OCI-LY1 (cell line): ENCODE data around the gene ZNF223.

Experiments
- H2AFZ ChIP-seq: fragments of 200-600 bp; sonication (generic), shearing (Covaris generic); 2 replicates; pipeline ENCODE4 v1.6.0; 2014; ENCODE audit warnings: antibody characterized with exemption, mild to moderate bottlenecking, low read length
- H3F3A ChIP-seq: fragments of 200-600 bp; sonication (generic), shearing (Covaris generic); 2 replicates; pipeline ENCODE4 v1.6.0; 2014; ENCODE audit warnings: mild to moderate bottlenecking, antibody characterized with exemption, low read length, moderate library complexity; ENCODE audit not compliant: insufficient read depth
- H3K27ac ChIP-seq: fragments of 200-600 bp; sonication (generic); 2 replicates; pipeline ENCODE4 v1.5.1; 2014; ENCODE audit warnings: low read length, mixed run types, mild to moderate bottlenecking, low read depth; ENCODE audit not compliant: poor library complexity, severe bottlenecking
- H3K27me3 ChIP-seq: fragments of 200-600 bp; sonication (generic); 2 replicates; pipeline ENCODE4 v1.6.0; 2014; ENCODE audit warnings: antibody characterized with exemption, mild to moderate bottlenecking, low read length, moderate library complexity; ENCODE audit not compliant: insufficient read depth
- H3K36me3 ChIP-seq: fragments of 200-600 bp; sonication (generic); 2 replicates; pipeline ENCODE4 v1.6.1; 2014; ENCODE audit warnings: mild to moderate bottlenecking, antibody characterized with exemption, low read length, moderate library complexity, mixed read lengths; ENCODE audit not compliant: insufficient read depth
- H3K4me1 ChIP-seq: fragments of 200-600 bp; sonication (generic); 2 replicates; pipeline ENCODE4 v1.5.1; 2014; ENCODE audit warnings: mild to moderate bottlenecking, low read length, moderate library complexity; ENCODE audit not compliant: insufficient read depth, severe bottlenecking
- H3K4me2 ChIP-seq: fragments of 200-600 bp; sonication (generic), shearing (Covaris generic); 2 replicates; pipeline ENCODE4 v1.6.1; 2014; ENCODE audit warnings: low read length
- H3K4me3 ChIP-seq: fragments of 200-600 bp; sonication (generic); 2 replicates; pipeline ENCODE4 v1.5.1; 2014; ENCODE audit warnings: low read length, low read depth, mild to moderate bottlenecking, mixed read lengths; ENCODE audit not compliant: poor library complexity, severe bottlenecking
- H3K79me2 ChIP-seq: fragments of 200-600 bp; shearing (Covaris generic); 2 replicates; pipeline ENCODE4 v1.6.1; 2016; ENCODE audit warnings: mixed run types, low read length, mixed read lengths; ENCODE audit not compliant: insufficient read depth
- H3K9ac ChIP-seq: fragments of 200-600 bp; sonication (generic), shearing (Covaris generic); 2 replicates; pipeline ENCODE4 v1.6.1; 2014; ENCODE audit warnings: mild to moderate bottlenecking, low read length, mixed read lengths
- H3K9me2 ChIP-seq: fragments of 200-600 bp; sonication (generic), shearing (Covaris generic); 2 replicates; pipeline ENCODE4 v1.6.1; 2014; ENCODE audit warnings: low read depth, mild to moderate bottlenecking, low read length, mixed read lengths
- H3K9me3 ChIP-seq: fragments of 200-600 bp; shearing (Covaris generic); 2 replicates; pipeline ENCODE4 v1.6.1; 2014; ENCODE audit warnings: low read length, mixed read lengths
- H4K20me1 ChIP-seq: fragments of 200-600 bp; sonication (generic), shearing (Covaris generic); 2 replicates; pipeline ENCODE4 v1.6.0; 2016; ENCODE audit warnings: mild to moderate bottlenecking, low read length; ENCODE audit not compliant: insufficient read depth
- EZH2 ChIP-seq: fragments of 200-600 bp; sonication (generic), shearing (Covaris generic); IDR thresholded peaks from 2 replicates; pipeline ENCODE4 v1.8.0; 2017; ENCODE audit warnings: borderline replicate concordance, mixed run types, mild to moderate bottlenecking, antibody characterized with exemption, low read length, moderate library complexity, mixed read lengths
- TF ChIP-seq, protein P1 (sequence below): fragments of 200-600 bp; sonication (generic), shearing (Covaris generic); IDR thresholded peaks from 2 replicates; pipeline ENCODE4 v1.5.1; 2017; ENCODE audit warnings: mild to moderate bottlenecking, antibody characterized with exemption, low read length, moderate library complexity, mixed read lengths

ZNF223 gene

DNA sequence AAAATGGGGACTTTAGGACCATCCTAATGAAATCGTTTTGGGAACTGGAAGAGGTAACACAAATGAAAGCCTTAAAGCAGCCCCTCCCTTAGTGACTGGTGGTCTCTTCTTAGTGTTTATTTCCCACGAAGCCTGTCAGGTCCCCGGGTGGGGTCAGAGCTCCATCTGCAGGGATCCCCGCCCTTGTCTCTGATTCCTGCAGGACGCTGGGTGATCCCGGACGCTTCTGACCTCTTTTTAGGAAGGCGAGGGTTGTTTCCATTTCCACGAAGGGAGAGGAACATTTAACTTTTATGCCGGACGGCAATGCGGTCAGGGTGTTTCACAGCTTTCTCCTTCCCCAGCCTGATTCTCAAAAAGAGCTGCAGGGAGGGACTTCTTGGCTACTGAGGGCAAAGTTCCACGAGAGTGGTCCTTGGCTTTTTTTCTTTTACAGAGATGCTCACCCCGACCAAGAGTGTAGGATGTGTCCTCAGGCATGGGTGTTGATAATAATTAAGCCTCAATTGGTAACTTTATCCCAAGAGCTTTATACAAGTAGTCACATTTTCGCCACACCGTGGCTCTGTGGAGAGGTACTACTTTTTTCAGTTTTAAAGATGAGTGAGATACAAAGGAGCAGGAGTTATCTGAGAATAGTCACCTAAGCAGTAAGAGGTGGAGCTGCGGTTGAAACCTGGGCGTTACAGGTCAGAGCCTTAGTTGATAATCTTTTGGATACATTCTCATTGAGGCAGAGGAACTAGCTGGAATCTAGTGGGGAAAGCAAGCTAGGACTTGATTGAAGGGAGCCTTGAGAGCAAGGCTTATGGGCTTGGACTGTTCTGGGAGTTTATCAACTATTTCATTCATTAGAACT lies 20.9 kb downstream of the ZNF223 start:
- Histone ChIP-seq H3K27me3 (no peaks in the 10 kb centered on the region), H3K4me3 (no peak overlapping the region), H3K4me1 (no peaks in the 10 kb centered on the region), H3F3A (no peaks in the 10 kb centered on the region), H3K79me2 (no peaks in the 10 kb centered on the region), H3K4me2 (no peak overlapping the region), H4K20me1 (no peaks in the 10 kb centered on the region), H3K36me3 (no peaks in the 10 kb centered on the region), H3K9me2 (no peaks in the 10 kb centered on the region), H3K27ac (no peak overlapping the region), H3K9me3 (no peaks in the 10 kb centered on the region), H2AFZ (no peak overlapping the region), H3K9ac (no peak overlapping the region)
- TF ChIP-seq EZH2 = no peak
- TF ChIP-seq, protein P1, sequence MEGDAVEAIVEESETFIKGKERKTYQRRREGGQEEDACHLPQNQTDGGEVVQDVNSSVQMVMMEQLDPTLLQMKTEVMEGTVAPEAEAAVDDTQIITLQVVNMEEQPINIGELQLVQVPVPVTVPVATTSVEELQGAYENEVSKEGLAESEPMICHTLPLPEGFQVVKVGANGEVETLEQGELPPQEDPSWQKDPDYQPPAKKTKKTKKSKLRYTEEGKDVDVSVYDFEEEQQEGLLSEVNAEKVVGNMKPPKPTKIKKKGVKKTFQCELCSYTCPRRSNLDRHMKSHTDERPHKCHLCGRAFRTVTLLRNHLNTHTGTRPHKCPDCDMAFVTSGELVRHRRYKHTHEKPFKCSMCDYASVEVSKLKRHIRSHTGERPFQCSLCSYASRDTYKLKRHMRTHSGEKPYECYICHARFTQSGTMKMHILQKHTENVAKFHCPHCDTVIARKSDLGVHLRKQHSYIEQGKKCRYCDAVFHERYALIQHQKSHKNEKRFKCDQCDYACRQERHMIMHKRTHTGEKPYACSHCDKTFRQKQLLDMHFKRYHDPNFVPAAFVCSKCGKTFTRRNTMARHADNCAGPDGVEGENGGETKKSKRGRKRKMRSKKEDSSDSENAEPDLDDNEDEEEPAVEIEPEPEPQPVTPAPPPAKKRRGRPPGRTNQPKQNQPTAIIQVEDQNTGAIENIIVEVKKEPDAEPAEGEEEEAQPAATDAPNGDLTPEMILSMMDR = no peak

DNA sequence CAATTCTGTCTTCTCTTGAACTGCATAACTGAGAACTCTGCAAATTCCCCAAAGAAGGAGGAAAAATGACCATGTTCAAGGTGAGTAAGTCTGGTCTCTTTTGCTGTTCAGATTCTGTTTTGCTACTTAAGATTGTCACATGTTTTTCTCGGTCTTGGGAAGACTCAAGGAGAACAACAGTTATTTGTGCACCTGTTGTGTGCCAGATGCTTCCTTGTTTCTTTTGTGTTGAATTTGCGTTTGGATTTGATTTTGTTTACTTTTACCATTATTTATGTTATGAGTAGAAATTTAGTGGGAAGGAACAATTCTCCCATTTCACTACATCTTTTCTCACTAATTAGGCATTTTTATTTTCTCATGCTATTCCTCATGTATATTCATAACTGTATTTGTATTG lies 24.5 kb downstream of the ZNF223 start:
- Histone ChIP-seq H3K4me3 (no peak overlapping the region), H3K9me2 (no peaks in the 10 kb centered on the region), H3K36me3 (no peaks in the 10 kb centered on the region), H3K27me3 (no peaks in the 10 kb centered on the region), H3K27ac (no peak overlapping the region), H3K79me2 (no peaks in the 10 kb centered on the region), H3K9me3 (no peaks in the 10 kb centered on the region), H3K4me2 (no peak overlapping the region), H2AFZ (no peak overlapping the region), H3K4me1 (no peaks in the 10 kb centered on the region), H4K20me1 (no peaks in the 10 kb centered on the region), H3F3A (no peaks in the 10 kb centered on the region), H3K9ac (no peak overlapping the region)
- no peak for TF ChIP-seq EZH2
- TF ChIP-seq, protein P1 = no peak

DNA sequence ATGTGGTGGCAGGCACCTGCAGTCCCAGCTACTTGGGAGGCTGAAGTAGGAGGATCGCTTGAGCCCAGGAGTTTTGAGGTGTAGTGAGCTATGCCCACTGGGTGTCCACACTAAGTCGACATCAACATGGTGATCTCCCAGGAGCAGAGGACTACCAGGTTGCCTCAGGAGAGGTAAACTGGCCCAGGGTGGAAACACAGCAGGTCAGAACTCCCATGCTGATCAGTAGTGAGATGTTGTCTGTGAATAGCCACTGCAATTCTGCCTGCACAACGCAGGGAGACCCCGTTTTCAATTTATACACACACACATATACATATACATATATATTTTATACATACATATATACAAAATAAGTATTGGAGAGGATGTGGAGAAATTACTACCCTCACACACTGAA lies 40.3 kb downstream of the ZNF223 start:
- H3K9me2 ChIP-seq = no peaks in the 10 kb centered on the region
- no peak overlapping the region for H2AFZ ChIP-seq
- H3K4me3 ChIP-seq = no peak overlapping the region
- 0 out of 2 replicates have a peak, but pooled peaks cover 5% of the 10 kb centered on the region for H3K79me2 ChIP-seq
- no peak for TF ChIP-seq EZH2
- TF ChIP-seq, protein P1 = no peak
- H3K4me1 ChIP-seq = peaks cover 13% of the 10 kb centered on the region
- no peak overlapping the region for H3K9ac ChIP-seq
- no peaks in the 10 kb centered on the region for H3F3A ChIP-seq
- no peaks in the 10 kb centered on the region for H4K20me1 ChIP-seq
- H3K36me3 ChIP-seq = peaks cover 10% of the 10 kb centered on the region
- no peak overlapping the region for H3K4me2 ChIP-seq
- no peaks in the 10 kb centered on the region for H3K27me3 ChIP-seq
- 0 out of 2 replicates have a peak, but pooled peaks cover 3% of the 10 kb centered on the region for H3K9me3 ChIP-seq
- H3K27ac ChIP-seq = no peak overlapping the region
